Fibroblast of pulmonary artery (primary cell): ENCODE measurements around the gene EPHA2.

Experiments
- DNase-seq: peaks from one replicate; pipeline ENCODE4 v3.0.0-alpha.2; 2010; ENCODE audit warnings: low read depth
- H3K4me3 ChIP-seq: replicated peaks from 2 replicates; pipeline ENCODE4 v1.5.1; 2011; ENCODE audit warnings: low read depth, mild to moderate bottlenecking, control low read depth, low read length, moderate library complexity
- CTCF ChIP-seq: IDR thresholded peaks from 2 replicates; pipeline ENCODE4 v1.5.1; 2011; ENCODE audit warnings: mild to moderate bottlenecking, control low read depth, low read length, inconsistent platforms; ENCODE audit errors: missing control alignments

Gene EPHA2

GRCh38 chr1:16176653-16177052 lies 20.8 kb upstream of the EPHA2 start:
- no peak for TF ChIP-seq CTCF
- no peak for DNase-seq
- no peak overlapping the region for H3K4me3 ChIP-seq

GRCh38 chr1:16175610-16176553 lies 20.0 kb upstream of the EPHA2 start:
- no peak for TF ChIP-seq CTCF
- peak; percentile 87 for DNase-seq
- H3K4me3 ChIP-seq = no peak overlapping the region

GRCh38 chr1:16174886-16175598 lies 19.2 kb upstream of the EPHA2 start:
- TF ChIP-seq CTCF = no peak
- H3K4me3 ChIP-seq = no peak overlapping the region
- DNase-seq = no peak

- DNase-seq = no peak
- no peak for TF ChIP-seq CTCF
- no peak overlapping the region for H3K4me3 ChIP-seq
Measured at GRCh38 chr1:16174261-16174868, 18.5 kb upstream of the EPHA2 start.

- no peak for TF ChIP-seq CTCF
- H3K4me3 ChIP-seq = no peak overlapping the region
- DNase-seq = peak; percentile 73
Measured at GRCh38 chr1:16173447-16174260, 17.8 kb upstream of the EPHA2 start.

GRCh38 chr1:16172964-16173446 lies 17.1 kb upstream of the EPHA2 start:
- TF ChIP-seq CTCF = no peak
- DNase-seq = peak; percentile 72
- no peak overlapping the region for H3K4me3 ChIP-seq
